ENCODE measurements around the gene CSRNP3.

The CSRNP3 gene

GRCh38 chr2:165450156-165450555 is 19.3 kb upstream of the CSRNP3 start:
- Histone ChIP-seq H3K36me3 (ENCODE audit: insufficient read depth, low read length) (no peaks in the 10 kb centered on the region), H3K79me2 (ENCODE audit: insufficient read depth, low read length) (no peaks in the 10 kb centered on the region), H3K27ac (ENCODE audit: low read depth, low read length, poor library complexity, severe bottlenecking) (no peak overlapping the region), H3K27me3 (ENCODE audit: insufficient read depth, low read length) (no peaks in the 10 kb centered on the region), H3K9me3 (ENCODE audit: low read length) (no peaks in the 10 kb centered on the region), H3K9ac (ENCODE audit: low read length) (no peak overlapping the region), H4K20me1 (ENCODE audit: insufficient read depth, low read length) (no peaks in the 10 kb centered on the region), H3K4me1 (ENCODE audit: insufficient read depth, low read length, severe bottlenecking) (no peaks in the 10 kb centered on the region), H2AFZ (ENCODE audit: low read length) (no peak overlapping the region), H3F3A (ENCODE audit: insufficient read depth, low read length) (no peaks in the 10 kb centered on the region), H3K4me2 (ENCODE audit: low read length) (no peak overlapping the region), H3K4me3 (ENCODE audit: low read depth, low read length, poor library complexity, severe bottlenecking) (no peak overlapping the region), H3K9me2 (ENCODE audit: low read depth, low read length) (no peaks in the 10 kb centered on the region)
- TF ChIP-seq CTCF (IDR thresholded peaks at IDR 0.05; ENCODE audit: low read length) (no peak), EZH2 (IDR thresholded peaks at IDR 0.05; ENCODE audit: borderline replicate concordance, low read length) (no peak)

GRCh38 chr2:165452327-165452726 is 17.2 kb upstream of the CSRNP3 start:
- TF ChIP-seq CTCF (IDR thresholded peaks at IDR 0.05; ENCODE audit: low read length), result no peak
- TF ChIP-seq EZH2 (IDR thresholded peaks at IDR 0.05; ENCODE audit: borderline replicate concordance, low read length), result no peak
- no peak overlapping the region for H3K4me3 ChIP-seq (ENCODE audit: low read depth, low read length, poor library complexity, severe bottlenecking)
- H3K9me3 ChIP-seq (ENCODE audit: low read length), result no peaks in the 10 kb centered on the region
- no peak overlapping the region for H3K27ac ChIP-seq (ENCODE audit: low read depth, low read length, poor library complexity, severe bottlenecking)
- H3K9ac ChIP-seq (ENCODE audit: low read length), result no peak overlapping the region
- no peaks in the 10 kb centered on the region for H3K79me2 ChIP-seq (ENCODE audit: insufficient read depth, low read length)
- H3F3A ChIP-seq (ENCODE audit: insufficient read depth, low read length), result no peaks in the 10 kb centered on the region
- no peaks in the 10 kb centered on the region for H3K27me3 ChIP-seq (ENCODE audit: insufficient read depth, low read length)
- H3K4me2 ChIP-seq (ENCODE audit: low read length), result no peak overlapping the region
- H4K20me1 ChIP-seq (ENCODE audit: insufficient read depth, low read length), result no peaks in the 10 kb centered on the region
- H3K4me1 ChIP-seq (ENCODE audit: insufficient read depth, low read length, severe bottlenecking), result no peaks in the 10 kb centered on the region
- no peaks in the 10 kb centered on the region for H3K36me3 ChIP-seq (ENCODE audit: insufficient read depth, low read length)
- H2AFZ ChIP-seq (ENCODE audit: low read length), result no peak overlapping the region
- H3K9me2 ChIP-seq (ENCODE audit: low read depth, low read length), result no peaks in the 10 kb centered on the region

- Histone ChIP-seq H3K9me2 (ENCODE audit: low read depth, low read length) (no peaks in the 10 kb centered on the region), H3K9me3 (ENCODE audit: low read length) (no peaks in the 10 kb centered on the region), H3K4me1 (ENCODE audit: insufficient read depth, low read length, severe bottlenecking) (no peaks in the 10 kb centered on the region), H3K36me3 (ENCODE audit: insufficient read depth, low read length) (no peaks in the 10 kb centered on the region), H3K27me3 (ENCODE audit: insufficient read depth, low read length) (no peaks in the 10 kb centered on the region), H3K79me2 (ENCODE audit: insufficient read depth, low read length) (no peaks in the 10 kb centered on the region), H3K27ac (ENCODE audit: low read depth, low read length, poor library complexity, severe bottlenecking) (no peak overlapping the region), H2AFZ (ENCODE audit: low read length) (no peak overlapping the region), H3K4me2 (ENCODE audit: low read length) (no peak overlapping the region), H3K9ac (ENCODE audit: low read length) (no peak overlapping the region), H3F3A (ENCODE audit: insufficient read depth, low read length) (no peaks in the 10 kb centered on the region), H3K4me3 (ENCODE audit: low read depth, low read length, poor library complexity, severe bottlenecking) (no peak overlapping the region), H4K20me1 (ENCODE audit: insufficient read depth, low read length) (no peaks in the 10 kb centered on the region)
- TF ChIP-seq CTCF (IDR thresholded peaks at IDR 0.05; ENCODE audit: low read length) (no peak), EZH2 (IDR thresholded peaks at IDR 0.05; ENCODE audit: borderline replicate concordance, low read length) (no peak)
These were observed 15.9 kb upstream of the CSRNP3 start for GRCh38 chr2:165453561-165454094.

All from OCI-LY1 (cell line).